Measurements from ENCODE around the gene ZBED2.

DNA sequence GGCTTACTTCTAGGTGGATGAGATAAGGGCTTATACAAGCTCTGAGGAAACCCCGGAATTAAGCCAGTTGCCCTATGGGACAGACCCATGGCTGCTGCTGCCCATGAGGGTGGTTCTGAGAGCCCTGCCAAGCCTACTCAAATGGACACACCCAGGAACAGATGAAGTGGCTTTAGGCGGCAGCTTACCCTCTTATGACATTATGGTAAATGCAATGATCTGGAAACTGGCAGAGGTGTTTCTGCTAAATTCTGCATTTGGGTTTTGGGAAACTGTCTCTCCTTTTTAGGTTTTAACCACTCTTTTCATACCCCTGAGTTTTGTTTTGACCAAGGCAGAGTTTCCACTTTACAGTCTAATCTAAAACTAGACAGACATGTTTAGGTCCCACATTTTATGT, 9.0 kb upstream of the ZBED2 start:
- no peak for TF ChIP-seq CHD4 (IDR thresholded peaks at IDR 0.05; ENCODE audit: borderline replicate concordance)
- TF ChIP-seq, protein P1, sequence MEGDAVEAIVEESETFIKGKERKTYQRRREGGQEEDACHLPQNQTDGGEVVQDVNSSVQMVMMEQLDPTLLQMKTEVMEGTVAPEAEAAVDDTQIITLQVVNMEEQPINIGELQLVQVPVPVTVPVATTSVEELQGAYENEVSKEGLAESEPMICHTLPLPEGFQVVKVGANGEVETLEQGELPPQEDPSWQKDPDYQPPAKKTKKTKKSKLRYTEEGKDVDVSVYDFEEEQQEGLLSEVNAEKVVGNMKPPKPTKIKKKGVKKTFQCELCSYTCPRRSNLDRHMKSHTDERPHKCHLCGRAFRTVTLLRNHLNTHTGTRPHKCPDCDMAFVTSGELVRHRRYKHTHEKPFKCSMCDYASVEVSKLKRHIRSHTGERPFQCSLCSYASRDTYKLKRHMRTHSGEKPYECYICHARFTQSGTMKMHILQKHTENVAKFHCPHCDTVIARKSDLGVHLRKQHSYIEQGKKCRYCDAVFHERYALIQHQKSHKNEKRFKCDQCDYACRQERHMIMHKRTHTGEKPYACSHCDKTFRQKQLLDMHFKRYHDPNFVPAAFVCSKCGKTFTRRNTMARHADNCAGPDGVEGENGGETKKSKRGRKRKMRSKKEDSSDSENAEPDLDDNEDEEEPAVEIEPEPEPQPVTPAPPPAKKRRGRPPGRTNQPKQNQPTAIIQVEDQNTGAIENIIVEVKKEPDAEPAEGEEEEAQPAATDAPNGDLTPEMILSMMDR (IDR thresholded peaks at IDR 0.05) = no peak
- TF ChIP-seq, protein P2, sequence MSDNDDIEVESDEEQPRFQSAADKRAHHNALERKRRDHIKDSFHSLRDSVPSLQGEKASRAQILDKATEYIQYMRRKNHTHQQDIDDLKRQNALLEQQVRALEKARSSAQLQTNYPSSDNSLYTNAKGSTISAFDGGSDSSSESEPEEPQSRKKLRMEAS (IDR thresholded peaks at IDR 0.05) = no peak
